ENCODE results near the gene FGB.

- TF ChIP-seq, protein P1, sequence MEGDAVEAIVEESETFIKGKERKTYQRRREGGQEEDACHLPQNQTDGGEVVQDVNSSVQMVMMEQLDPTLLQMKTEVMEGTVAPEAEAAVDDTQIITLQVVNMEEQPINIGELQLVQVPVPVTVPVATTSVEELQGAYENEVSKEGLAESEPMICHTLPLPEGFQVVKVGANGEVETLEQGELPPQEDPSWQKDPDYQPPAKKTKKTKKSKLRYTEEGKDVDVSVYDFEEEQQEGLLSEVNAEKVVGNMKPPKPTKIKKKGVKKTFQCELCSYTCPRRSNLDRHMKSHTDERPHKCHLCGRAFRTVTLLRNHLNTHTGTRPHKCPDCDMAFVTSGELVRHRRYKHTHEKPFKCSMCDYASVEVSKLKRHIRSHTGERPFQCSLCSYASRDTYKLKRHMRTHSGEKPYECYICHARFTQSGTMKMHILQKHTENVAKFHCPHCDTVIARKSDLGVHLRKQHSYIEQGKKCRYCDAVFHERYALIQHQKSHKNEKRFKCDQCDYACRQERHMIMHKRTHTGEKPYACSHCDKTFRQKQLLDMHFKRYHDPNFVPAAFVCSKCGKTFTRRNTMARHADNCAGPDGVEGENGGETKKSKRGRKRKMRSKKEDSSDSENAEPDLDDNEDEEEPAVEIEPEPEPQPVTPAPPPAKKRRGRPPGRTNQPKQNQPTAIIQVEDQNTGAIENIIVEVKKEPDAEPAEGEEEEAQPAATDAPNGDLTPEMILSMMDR (IDR thresholded peaks at IDR 0.05) = no peak
- TF ChIP-seq POLR2A (IDR thresholded peaks at IDR 0.05) = no peak
These were observed 2.4 kb upstream of the FGB start for GRCh38 chr4:154560419-154560801.

Measured in Peyer's patch (tissue), 4 donors.